Measurements from ENCODE around the gene ROR1.

DNA sequence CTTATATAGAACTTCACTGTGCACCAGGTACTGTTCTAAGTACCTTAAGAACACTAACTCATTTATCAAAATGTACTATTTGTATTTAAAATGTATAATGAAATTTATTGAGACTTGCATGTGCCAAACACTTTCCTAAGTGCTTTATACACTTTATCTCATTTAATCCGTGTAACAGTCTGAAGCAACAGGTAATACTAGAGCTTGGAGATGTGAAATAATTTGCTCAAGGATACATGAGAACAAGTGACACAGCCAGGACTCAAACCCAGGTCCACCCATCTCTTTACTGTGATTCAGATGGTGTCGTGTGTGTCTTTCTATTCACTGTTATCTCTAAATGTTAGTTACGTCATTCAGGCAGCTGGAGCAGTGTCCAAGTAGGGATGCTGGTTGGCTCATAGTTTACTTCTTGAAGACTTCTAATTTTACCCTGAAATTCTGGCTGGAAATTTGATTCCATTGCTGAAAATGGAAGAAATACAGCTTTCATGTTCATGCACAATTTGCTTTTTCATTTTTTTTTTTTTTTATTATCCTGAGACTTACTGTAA lies 259.9 kb downstream of the ROR1 start:
- TF ChIP-seq CTCF (IDR thresholded peaks at IDR 0.05) (no peak), EZH2 (IDR thresholded peaks at IDR 0.05) (no peak)

All from neural progenitor cell (in vitro differentiated cells).